Activated T-cell treated with anti-CD3 and anti-CD28 coated beads, Interleukin-2, amount 50 U/mL, for 1 hour (primary cell): ENCODE results near the gene NEK11.

ENCODE experiments used
- DNase-seq: peaks from one replicate; pipeline ENCODE4 v3.0.0-alpha.2; 2020

The NEK11 gene

GRCh38 chr3:131026321-131027151, at the start of gene NEK11, which contains the start of gene ASTE1:
TSS of gene NEK11 (plus strand) at chr3:131026877. CDS start at chr3:131029709, 2,832 bp downstream.
TSS of gene ASTE1 (minus strand) at chr3:131026825. CDS start at chr3:131025306, 1,519 bp downstream.
- peak; percentile 92 for DNase-seq

GRCh38 chr3:130979117-130979516, 47.6 kb upstream of the NEK11 start:
- DNase-seq = no peak

GRCh38 chr3:130981469-130981868, 45.2 kb upstream of the NEK11 start:
- DNase-seq = no peak

- no peak for DNase-seq
Observed at GRCh38 chr3:130990282-130990681, 36.4 kb upstream of the NEK11 start.

GRCh38 chr3:130991126-130991525, 35.6 kb upstream of the NEK11 start:
- no peak for DNase-seq

- no peak for DNase-seq
Observed at GRCh38 chr3:130992344-130992743, 34.3 kb upstream of the NEK11 start.

- DNase-seq = no peak
Observed at GRCh38 chr3:130997289-130997688, 29.4 kb upstream of the NEK11 start.

GRCh38 chr3:131001071-131001470, 25.6 kb upstream of the NEK11 start:
- no peak for DNase-seq

GRCh38 chr3:131004603-131005002, 22.1 kb upstream of the NEK11 start:
- no peak for DNase-seq

GRCh38 chr3:131007256-131007655, 19.4 kb upstream of the NEK11 start:
- DNase-seq = no peak

- no peak for DNase-seq
Observed at GRCh38 chr3:131007782-131008181, 18.9 kb upstream of the NEK11 start.

GRCh38 chr3:131008326-131008725, 18.4 kb upstream of the NEK11 start:
- DNase-seq = no peak

- no peak for DNase-seq
Observed at GRCh38 chr3:131009698-131010097, 17.0 kb upstream of the NEK11 start.

- DNase-seq = no peak
Observed at GRCh38 chr3:131018970-131019369, 7.7 kb upstream of the NEK11 start.

- no peak for DNase-seq
Observed at GRCh38 chr3:131020122-131020693, 6.5 kb upstream of the NEK11 start.

- no peak for DNase-seq
Observed at GRCh38 chr3:131025539-131025938, 1.1 kb upstream of the NEK11 start.

- DNase-seq = no peak
Observed at GRCh38 chr3:131028844-131029243, 2.2 kb downstream of the NEK11 start.

- DNase-seq = no peak
Observed at GRCh38 chr3:131031660-131032059, 5.0 kb downstream of the NEK11 start.

GRCh38 chr3:131033480-131034080, 6.9 kb downstream of the NEK11 start:
- no peak for DNase-seq

- no peak for DNase-seq
Observed at GRCh38 chr3:131036200-131036816, 9.6 kb downstream of the NEK11 start.

GRCh38 chr3:131036986-131037385, 10.3 kb downstream of the NEK11 start:
- no peak for DNase-seq

GRCh38 chr3:131038326-131038725, 11.6 kb downstream of the NEK11 start:
- DNase-seq = no peak

- DNase-seq = peak; percentile 23
Observed at GRCh38 chr3:131042271-131042985, 15.8 kb downstream of the NEK11 start.
